GM21529 (cell line): ENCODE data around the gene TRIM47.

ENCODE experiments used
- ATAC-seq: cut with Tn5 transposase; IDR thresholded peaks from one replicate; pipeline ENCODE4 v1.9.1; 2021; ENCODE audit not compliant: unreplicated experiment

TRIM47 gene, protein sequence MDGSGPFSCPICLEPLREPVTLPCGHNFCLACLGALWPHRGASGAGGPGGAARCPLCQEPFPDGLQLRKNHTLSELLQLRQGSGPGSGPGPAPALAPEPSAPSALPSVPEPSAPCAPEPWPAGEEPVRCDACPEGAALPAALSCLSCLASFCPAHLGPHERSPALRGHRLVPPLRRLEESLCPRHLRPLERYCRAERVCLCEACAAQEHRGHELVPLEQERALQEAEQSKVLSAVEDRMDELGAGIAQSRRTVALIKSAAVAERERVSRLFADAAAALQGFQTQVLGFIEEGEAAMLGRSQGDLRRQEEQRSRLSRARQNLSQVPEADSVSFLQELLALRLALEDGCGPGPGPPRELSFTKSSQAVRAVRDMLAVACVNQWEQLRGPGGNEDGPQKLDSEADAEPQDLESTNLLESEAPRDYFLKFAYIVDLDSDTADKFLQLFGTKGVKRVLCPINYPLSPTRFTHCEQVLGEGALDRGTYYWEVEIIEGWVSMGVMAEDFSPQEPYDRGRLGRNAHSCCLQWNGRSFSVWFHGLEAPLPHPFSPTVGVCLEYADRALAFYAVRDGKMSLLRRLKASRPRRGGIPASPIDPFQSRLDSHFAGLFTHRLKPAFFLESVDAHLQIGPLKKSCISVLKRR

DNA sequence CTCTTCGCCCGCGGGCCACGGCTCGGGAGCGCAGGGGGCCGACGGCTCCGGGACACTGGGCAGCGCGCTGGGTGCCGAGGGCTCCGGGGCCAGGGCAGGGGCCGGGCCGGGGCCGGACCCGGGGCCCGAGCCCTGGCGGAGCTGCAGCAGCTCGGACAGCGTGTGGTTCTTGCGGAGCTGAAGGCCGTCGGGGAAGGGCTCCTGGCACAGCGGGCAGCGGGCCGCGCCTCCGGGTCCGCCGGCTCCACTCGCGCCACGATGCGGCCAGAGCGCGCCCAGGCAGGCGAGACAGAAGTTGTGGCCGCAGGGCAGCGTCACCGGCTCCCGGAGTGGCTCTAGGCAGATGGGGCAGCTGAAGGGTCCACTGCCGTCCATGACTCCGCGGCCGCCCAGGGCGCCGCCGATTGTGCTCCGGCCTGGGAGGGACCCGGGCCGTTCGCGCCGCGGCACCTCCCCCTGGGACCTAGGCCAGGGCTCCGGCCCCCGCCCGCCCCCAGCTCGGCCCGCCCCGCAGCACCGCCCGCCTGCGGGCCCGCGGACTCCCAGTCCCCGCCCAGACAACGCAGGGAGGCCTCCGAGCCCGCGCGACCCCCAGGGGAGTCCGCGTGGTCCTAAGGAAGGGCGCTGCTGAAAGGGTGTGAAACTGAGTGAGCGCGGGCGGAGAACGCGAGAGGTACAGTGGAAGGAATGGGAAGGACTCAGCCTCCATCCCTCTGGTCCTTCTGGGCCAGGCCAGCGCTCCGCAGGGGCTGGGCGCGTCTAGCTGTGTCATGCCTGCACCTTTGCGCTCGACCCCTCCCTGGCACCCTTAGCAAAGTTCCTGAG, at the start of gene TRIM47:
TRIM47 (minus strand) TSS at position 408 of the 825 bp plus-strand sequence; CDS start at position 375, 33 bp downstream.
- ATAC-seq = no peak

DNA sequence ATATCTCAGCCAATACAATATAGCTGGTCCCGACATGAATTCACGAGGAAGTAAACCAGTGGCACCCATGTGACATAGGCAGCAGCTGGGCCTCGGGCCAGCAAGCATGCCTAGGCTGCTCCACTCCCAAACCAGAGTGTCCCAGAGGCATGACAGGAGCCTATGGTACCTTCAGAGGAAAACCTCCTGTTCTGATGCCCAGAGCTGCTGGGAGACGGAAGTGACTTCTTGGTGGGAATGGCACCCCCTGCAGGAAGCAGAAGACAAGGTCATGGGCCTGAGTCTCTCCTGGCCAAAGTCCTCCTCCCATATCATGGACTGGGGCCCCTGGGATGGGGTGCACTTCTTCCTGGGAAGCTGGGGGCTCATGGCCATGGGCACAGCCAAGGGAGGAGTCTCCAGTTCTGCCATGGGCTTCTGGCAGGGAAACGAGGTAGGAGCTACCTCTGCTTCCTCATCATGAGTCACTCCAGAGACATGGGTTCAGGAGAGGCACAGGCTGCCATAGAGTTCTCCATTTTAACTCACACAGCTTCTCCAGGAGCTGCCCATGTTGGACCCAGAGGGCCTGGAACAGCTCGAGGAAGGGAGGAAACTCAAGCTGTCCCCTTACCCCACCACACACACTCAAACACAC, 49.0 kb upstream of the TRIM47 start:
- no peak for ATAC-seq

DNA sequence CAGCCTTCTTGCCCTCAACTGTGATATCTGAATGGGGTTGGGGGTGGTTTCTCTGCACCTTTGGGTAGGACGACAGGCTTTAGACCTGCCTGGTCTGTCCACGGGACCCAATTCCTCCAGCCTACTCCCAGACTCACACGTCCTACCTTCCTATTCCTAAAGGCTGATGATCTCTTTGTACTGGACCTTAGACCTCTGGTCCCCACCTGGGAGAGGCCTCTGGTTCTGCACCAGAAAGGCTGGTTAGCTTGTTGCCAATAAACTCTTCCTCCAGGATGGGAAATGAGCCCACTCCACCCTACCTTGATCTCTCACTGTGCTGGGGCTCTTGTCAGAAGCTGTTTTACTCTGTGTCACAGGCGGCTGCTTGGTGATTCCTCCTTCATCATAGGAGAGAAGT, 48.1 kb upstream of the TRIM47 start:
- ATAC-seq = no peak

DNA sequence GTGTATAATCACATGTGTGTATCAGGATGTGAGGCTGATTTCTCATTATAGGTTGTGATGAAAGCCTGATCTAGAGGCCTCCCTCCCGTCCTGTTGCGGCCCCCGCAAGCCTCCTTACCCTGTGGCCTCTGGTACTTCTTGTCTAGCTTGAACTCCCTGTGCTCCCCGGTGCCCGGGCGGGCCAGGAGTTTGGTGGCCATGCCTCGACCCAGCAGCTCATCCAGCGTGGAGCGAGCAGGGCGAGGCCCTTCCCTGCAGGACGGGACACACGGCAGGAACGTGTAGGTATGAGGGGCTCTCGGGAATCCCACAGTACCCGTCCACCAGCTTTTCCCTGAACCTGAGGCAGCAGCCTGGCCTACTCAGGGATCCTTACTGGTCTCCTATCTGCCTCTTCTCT, 47.5 kb upstream of the TRIM47 start:
- ATAC-seq = no peak

DNA sequence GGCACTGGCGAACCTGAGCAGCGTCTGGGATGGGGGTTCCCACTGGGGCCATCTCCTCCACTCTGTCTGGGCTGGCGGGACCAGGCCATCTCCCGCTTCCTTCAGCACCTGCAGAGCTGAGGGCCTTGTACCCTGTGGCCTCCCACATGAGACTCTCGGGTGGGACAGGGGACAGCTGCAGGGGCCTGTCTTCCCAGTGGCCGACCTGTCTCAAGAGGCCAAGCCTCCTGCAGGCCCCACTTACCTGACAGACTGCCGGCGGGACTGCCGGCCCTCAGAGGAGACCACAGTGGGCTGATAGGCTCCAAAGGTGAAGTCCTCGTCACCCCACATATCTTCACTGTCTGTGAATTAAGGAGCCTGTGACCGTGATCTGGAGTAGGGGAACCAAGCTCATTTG, 46.7 kb upstream of the TRIM47 start:
- ATAC-seq = no peak

DNA sequence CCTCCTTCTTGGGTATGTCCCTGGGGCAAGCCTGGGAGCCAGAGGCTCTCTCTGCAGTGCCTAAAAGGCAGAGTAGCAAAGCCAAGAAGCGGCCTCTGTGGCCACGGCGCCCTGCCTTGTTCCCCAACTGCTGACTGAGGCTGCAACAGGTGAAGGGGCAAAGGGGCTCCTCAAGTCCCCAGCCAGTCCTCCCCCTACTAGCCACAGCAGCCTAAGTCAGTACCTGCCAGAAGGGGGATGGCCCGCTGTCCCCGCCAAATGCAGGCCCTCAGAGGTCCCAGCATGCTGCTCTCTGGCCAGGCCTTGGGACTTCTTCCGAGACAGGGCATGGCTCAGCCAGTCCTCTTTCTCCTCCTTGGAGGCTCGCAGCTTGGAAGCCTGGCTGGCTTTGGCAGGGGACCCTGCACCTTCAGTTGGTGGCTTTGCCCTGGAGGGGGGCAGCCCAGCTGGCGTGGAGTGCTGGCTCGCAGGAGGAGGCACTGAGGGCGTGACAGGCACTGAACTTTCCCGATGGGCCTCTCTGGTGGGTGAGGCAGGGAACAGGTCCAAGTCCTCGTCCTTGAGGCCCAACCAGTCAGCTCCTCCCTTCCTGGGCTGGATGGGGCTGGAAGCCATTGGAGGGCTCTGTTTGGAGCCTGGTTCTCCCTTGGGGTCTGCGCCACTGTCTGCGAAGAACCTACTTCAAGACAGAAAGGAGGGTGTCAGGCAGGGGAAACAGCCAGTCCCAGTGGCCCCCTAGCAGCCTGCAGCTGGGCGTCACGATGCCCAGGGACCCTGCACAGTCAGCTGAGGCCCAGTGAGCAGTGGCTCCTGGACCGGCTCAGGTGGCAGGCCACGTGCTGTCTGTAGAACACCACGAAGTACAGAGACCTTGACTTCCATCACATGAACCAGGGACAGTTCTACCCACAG, 44.8 kb upstream of the TRIM47 start:
- no peak for ATAC-seq

DNA sequence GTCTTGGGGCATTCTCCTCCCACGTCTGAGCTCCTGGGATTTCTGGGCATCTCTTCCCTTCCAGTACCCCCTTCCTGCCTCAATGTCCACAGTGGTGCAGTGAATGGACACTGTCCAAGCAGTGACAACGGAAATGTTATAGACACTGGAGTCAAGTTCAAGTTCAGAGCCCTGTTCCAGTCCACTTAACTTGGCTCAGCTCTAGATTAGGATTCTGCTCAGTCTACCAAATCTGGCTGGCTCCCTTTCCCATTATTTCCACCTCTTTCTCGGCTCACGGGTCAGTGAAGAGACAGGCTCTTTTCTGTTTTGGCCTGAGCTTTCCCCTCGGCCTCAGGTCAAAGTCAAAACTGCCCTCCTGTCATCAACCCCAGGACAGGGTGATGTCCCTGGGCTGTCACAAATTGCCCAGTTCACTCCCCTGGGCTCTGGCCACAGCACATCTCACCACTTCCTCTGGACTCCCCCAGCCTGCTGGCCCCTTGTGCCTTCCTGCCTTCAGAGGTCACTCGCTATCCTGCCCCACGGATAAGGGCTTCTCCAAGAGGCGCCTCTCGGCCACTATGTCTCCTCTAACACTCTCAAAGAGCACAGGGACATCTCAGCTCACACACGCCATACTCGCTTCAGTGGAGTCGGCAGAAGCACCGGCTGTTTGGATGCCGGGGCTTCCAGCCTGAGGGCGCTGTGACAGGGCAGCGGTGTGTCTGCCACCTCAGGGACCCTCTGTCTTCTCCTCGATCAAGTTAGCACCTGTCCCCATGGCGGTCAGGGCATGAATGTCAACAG, 44.0 kb upstream of the TRIM47 start:
- ATAC-seq = no peak

DNA sequence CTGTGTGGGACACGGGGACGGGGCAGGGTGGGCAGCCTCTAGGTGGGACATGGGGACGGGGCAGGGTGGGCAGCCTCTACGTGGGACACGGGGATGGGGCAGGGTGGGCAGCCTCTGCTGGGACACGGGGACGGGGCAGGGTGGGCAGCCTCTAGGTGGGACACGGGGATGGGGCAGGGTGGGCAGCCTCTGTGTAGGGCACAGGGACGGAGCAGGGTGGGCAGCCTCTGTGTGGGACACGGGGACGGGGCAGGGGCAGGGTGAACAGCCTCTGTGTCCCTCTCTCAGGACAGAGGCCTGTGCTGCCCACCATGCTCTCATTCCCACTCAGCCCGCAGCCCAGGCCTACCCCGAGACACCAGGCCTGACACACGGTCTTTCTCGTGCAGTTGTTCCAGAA, 43.2 kb upstream of the TRIM47 start:
- ATAC-seq = no peak

DNA sequence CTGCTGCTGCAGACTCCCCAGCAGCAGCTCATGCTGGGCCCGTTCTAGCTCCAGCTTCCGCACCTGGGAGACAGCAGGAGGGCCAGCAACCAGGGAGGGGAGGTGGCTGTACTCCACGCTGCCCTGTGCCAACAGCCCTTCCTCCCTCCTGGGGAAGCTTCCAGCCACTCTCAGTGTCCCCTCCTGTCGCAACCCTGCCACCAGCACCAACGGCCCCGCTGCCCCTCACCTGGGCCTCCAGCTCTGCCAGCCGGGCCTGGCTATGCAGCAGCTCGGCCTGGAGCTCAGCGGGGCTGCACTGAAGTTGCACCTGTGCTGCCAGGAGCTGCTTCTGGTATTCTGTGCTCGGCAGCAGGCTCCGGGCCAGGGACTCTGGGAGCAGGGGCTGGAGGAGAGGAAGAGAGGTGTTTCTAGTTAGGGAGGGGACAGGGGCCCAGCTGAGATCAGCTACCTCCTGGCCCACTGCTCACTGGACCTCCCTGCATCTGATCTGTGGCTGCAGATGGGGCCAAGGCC, 41.7 kb upstream of the TRIM47 start:
- no peak for ATAC-seq

DNA sequence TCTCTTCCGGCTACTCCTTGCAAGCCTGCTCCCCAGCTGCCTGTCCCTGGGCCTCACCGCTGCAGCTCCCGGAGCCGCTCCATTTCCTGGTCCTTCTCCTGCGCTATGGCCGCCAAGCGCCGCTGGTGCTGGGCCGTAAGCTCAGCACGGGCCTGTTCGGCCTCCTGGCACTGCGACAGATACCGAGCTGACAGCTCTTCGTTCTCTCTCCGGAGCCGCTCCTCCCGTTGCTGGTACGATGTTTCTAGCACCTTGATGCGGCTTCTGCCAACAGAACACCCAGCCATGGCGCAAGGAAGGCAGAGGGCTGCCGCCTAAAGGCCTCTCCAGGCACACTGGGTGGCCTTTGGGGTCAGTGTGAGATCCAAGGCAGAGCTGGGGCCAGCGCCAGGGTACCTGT, 41.2 kb upstream of the TRIM47 start:
- ATAC-seq = no peak

DNA sequence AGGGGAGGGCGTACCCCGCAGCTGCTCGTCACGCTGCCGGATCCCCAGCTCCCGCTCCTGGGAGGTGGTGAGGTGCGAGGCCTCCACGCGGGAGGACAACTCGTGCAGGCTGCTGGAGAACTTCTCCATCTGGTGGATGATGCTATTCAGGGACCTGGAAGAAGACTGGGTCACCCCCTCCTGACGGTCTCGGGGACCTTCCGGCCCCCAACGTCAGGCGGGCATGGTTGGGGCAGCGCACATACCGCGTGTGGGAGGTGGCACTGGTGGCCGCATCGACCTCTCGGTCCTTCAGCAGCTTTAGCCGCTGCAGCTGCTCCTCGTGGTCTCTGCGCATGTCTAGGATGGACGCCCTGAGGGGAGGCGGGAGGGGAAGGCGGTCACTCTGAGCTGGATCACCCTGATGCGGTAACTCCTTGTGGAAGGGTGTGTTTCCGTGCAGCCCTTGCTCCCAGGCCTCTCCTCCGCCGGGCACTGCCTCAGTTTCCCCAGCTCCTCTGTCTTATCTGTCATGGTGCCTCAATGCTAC, 39.6 kb upstream of the TRIM47 start:
- no peak for ATAC-seq

DNA sequence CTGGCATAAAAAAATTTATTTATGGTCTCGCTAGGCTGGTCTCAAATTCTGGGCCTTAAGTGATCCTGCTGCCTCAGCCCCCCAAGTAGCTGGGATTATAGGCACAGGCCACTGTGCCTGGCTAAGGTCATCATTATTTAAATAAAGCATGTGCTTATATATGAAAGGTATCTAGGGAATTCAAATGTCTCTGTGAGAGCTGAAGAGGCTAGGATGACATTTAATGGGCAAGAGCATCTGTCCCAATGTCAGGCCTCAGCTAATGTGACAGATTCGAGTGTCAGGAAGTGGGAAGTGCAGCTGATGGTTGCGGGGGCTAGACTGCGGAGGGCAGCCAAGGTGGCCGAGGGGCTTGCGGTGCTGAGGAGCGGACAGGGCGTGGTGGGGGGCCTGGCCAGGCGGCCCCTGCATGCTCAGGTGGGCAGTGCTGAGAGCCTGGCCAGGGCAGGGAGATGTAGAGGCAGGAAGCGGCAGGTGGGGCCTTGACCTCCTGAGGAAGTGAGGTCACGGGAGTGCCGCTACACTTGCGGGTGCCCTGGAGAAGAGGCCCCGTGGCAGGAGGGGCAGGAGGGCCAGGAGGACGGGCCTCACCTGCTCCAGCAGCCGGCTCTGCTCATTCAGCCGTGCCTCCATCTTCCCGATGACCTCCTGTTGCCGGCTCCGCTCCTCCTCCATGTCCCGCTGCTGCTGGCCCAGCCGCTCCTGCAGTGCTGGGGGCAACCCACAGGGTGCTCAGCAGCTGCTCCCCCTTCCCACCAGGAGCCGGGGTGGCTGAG, 38.9 kb upstream of the TRIM47 start:
- ATAC-seq = no peak

DNA sequence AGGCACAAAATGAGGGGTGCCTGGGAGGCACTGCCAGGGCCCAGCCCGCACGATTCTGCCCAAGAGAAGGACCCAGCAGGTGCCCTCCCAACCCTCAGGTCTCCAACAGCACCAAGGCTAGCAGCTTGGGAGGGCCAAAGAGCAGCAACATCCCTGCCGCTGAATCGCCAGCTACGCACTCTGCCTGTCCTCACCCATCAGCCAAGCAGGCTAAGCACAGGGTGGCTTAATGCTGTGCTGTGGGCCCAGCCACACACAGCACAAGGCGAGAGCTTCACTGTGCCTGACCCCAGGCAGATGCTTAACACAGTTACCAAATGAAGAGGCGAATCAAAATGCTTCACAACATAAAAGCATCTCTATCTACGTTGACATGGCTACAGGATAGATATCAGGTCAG, 36.9 kb upstream of the TRIM47 start:
- ATAC-seq = no peak

DNA sequence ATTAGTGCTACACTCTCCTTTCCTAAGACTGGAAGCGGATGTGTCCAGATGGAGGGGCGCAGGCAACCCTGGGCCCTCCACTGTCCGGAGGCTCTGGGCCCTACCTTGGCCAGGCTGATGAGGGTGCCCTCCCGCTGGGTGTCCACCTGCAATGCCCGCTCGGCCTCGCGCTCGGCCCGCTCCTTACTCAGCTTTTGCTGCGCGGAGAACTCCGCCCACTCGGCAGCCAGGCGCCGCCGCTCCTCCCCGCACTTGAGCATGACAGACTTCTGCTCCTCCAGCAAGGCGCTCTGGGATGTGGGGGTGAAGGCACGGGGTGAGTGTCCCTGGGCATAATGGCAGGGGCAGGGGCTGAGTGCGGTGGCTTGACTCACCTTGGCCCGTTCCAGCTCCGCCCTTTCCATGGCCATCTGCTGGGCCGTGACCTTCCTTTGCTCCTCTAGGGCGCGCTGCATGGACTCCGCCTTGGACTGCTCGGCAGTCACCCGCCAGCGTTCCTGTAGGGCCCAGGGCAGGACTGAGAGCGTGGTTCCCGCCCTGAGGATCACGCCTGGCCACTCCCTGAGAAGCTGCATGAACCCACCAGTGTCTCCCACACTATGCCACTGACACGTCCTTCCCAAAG, 36.4 kb upstream of the TRIM47 start:
- no peak for ATAC-seq

DNA sequence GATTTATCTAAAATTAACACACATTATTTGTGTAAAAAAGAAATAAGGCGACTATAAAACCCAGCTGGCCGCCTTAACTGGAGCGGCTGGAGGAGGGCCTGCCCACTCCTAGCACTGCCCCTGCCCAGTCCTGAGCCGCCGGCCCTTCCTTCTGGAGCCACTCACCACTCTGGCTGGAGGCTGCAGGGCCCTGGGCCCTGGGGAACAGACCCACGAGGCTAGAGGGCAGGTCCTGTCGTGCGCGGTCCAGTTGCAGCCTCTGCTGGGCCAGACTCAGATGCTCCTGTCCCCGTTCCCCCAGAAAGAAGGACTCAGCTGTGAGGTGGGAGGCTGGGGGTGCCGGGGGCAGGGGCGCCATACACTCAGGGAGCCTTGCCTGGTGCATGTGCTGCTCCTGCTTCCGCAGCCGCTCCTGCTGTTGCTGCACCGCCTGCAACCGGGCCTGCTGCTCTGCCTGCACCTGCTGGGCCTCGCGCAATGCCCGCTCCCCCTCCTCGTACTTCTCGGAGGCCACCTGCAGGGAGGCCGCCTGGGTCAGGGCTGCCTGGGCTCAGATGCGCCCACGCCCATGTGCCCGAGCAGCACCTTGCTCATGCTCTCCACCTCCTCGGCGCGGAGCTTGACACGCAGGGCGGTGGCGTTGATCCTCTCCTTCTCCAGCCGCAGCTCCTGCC, 35.3 kb upstream of the TRIM47 start:
- no peak for ATAC-seq

DNA sequence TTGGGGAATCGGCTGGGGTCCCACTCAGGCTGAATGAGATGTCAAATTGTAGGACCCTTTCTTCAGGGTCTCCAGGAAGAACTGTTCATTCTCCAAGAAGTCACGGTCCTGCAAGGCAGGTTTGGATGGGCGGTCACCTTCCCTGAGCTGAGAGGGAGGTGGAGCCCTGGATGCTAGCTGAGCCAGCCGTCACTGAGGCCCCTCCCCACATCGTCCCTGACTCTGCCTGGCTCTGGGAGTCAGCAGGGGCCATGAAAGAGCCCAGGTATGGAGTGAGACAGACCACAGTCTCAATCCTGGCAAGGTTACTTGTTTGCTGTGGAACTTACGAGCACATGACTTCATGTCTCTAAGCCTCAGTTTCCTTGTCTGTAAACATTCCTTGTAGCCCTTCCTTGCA, 32.3 kb upstream of the TRIM47 start:
- ATAC-seq = no peak

DNA sequence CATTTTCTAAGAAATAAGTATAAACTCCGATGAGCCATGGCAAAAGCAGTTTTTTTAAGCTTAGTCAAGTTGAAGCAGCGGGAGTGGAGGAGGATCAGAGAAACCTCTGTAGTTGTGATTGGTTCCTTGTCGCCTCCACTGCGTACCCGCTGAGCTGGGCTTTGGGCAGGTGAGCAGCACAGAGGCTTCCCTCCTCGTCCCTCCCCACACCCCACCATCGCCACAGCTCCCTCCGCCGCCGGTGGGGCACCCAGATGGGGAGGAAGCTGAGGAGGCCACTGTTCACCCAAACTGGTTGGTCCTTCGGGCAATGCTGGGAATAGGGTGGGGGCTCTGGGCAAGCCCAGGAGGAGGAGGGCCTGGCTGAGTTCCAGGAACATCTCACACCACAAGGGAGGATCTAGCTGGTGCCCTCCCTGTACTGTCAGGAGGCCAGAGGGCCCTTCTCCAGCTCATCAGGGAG, 31.5 kb upstream of the TRIM47 start:
- ATAC-seq = no peak
